Mesodermal cell (in vitro differentiated cells): ENCODE data around the gene BANF2.

ENCODE experiments used
- H3K27ac ChIP-seq: 2 replicates; pipeline ENCODE4 v1.7.0; 2013; ENCODE audit warnings: mild to moderate bottlenecking, low read depth, low read length, moderate library complexity; ENCODE audit not compliant: severe bottlenecking
- H3K36me3 ChIP-seq: 2 replicates; pipeline ENCODE4 v1.7.1; 2013; ENCODE audit warnings: mild to moderate bottlenecking, low read length, moderate library complexity; ENCODE audit not compliant: control insufficient read depth, insufficient read depth
- H3K4me1 ChIP-seq: one replicate; pipeline ENCODE4 v1.7.1; 2013; ENCODE audit warnings: mild to moderate bottlenecking, low read length; ENCODE audit not compliant: insufficient read depth, control insufficient read depth, poor library complexity, severe bottlenecking
- H3K4me3 ChIP-seq: 2 replicates; pipeline ENCODE4 v1.7.0; 2013; ENCODE audit warnings: low read length, control low read depth, mild to moderate bottlenecking; ENCODE audit not compliant: insufficient read depth, poor library complexity, severe bottlenecking; ENCODE audit errors: extremely low read depth
- H3K9me3 ChIP-seq: 2 replicates; pipeline ENCODE4 v1.7.1; 2013; ENCODE audit warnings: mild to moderate bottlenecking, low read length, moderate library complexity; ENCODE audit not compliant: control insufficient read depth
- WGBS, 2 experiments: methylation state at CpG; one replicate each; pipeline ENCODE4 v1.1.5; 2013; ENCODE audit warnings: missing lambda C conversion rate in 2 of 2; ENCODE audit not compliant: insufficient coverage in 2 of 2; 5-methylcytosine and 5-hydroxymethylcytosine counted together

The BANF2 gene

DNA sequence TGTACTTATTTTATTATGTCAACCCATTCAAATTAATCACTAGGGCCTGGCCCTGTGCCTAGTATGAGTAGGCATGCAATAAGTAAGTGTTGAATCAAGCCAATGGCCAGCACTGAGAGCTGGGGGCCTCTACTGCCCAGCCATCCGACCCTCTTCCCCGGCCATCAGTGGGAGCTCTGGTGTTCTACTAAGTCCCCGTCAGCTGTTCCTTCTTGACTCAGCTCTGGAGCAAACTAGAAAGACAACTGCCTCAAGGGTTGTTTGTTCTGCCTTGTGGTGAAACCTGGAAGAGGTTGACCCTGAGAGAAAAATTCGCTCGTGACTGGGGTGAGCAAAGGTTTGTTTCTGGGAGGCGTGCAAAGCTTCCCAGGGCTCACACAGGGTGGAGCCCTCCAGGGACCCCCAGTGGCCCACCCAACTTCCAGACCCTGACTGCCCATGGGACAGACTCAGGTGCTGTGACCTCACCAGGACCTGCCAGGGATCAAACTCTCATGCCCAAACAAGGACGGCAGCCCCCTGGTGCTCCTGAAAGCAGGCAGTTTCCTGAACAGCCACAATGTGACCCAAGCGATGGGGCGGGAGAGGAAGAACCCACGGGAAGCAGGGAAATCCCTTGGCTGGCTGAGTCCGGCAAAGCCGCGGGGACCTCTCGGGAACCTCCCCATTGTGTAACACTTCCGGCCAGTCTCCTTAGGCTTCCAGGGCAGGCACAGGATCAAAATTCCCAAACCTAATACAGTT lies 50.4 kb downstream of the BANF2 start:
- H3K4me1 ChIP-seq = peaks cover 9% of the 10 kb centered on the region
- H3K27ac ChIP-seq = no peak overlapping the region
- H3K4me3 ChIP-seq = no peak overlapping the region
- H3K9me3 ChIP-seq = no peaks in the 10 kb centered on the region
- no peaks in the 10 kb centered on the region for H3K36me3 ChIP-seq
- 92 to 94% methylated on average over 12 to 13 of the region's 15 CpGs for WGBS, 2 experiments

- WGBS, 2 experiments = 100% methylated on average over 1 to 2 of the region's 2 CpGs
- peaks cover 9% of the 10 kb centered on the region for H3K4me1 ChIP-seq
- H3K4me3 ChIP-seq = no peak overlapping the region
- H3K9me3 ChIP-seq = no peaks in the 10 kb centered on the region
- no peak overlapping the region for H3K27ac ChIP-seq
- H3K36me3 ChIP-seq = no peaks in the 10 kb centered on the region
Observed at GRCh38 chr20:17750722-17751045, 50.9 kb downstream of the BANF2 start.

DNA sequence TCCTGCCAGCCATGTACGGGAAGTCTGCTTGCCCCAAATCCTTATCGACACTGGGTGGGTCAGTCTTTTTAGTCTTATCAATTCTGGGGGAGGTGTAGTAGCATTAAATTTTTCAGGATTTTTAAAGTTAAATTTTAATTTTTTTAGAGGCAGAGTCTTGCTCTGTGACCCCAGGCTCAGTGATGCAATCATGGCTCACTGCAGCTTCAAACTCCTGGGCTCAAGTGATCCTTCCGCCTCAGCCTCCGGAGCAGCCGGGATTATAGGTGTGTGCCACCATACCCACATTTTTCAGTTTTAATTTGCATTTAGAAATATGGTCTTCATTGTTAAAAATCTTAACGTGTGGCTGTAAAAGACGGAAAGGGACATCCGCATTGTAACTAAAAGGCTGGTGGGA lies 51.9 kb downstream of the BANF2 start:
- Histone ChIP-seq H3K9me3 (no peaks in the 10 kb centered on the region), H3K4me3 (no peak overlapping the region), H3K36me3 (no peaks in the 10 kb centered on the region), H3K27ac (no peak overlapping the region), H3K4me1 (peaks cover 9% of the 10 kb centered on the region)
- 81 to 85% methylated on average over 5 of the region's 8 CpGs for WGBS, 2 experiments

DNA sequence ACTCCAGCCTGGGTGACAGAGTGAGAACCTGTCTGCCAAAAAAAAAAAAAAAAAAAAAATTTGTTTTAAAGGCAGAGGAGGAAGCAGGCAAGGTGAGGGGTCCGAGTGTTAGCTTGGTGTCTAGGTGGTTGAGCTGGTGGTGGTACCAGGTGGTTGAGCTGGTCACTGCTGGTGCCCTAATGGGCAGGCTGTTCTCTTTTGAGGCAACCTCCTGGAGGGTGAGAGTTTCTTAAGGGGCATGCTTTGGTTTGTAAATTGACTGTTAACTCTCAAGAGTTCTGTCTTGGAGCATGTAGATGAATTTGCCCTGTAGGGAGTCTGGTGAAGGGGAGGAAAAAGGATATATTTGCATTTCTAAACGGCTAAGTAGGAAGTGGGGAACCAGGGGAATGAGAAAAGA lies 52.7 kb downstream of the BANF2 start:
- Histone ChIP-seq H3K4me1 (peaks cover 3% of the 10 kb centered on the region), H3K27ac (no peak overlapping the region), H3K9me3 (no peaks in the 10 kb centered on the region), H3K36me3 (no peaks in the 10 kb centered on the region), H3K4me3 (no peak overlapping the region)
- 0 to 6% methylated on average over 2 of the region's 2 CpGs for WGBS, 2 experiments

DNA sequence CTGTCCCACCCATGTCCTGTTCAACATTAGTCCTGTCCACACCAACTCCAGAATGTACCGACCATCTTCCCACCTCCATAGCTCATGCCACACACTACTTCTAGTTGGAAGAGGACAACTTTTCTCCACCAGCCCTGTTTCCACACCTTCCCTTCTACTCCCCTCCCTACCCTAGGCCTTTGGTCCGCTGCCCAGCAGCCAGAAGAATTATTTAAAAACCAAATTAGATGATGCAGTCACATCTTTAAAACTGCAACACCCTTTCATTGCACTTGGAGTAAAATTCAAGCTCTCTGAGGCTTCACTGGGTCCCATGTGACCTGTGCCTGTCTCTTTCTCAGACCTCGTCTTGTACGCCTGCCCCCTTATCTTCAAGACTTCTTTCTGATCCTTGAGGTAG lies 53.8 kb downstream of the BANF2 start:
- 93 to 100% methylated on average over 3 to 4 of the region's 4 CpGs for WGBS, 2 experiments
- H3K4me3 ChIP-seq = no peak overlapping the region
- no peaks in the 10 kb centered on the region for H3K4me1 ChIP-seq
- peaks cover 7% of the 10 kb centered on the region for H3K9me3 ChIP-seq
- H3K36me3 ChIP-seq = no peaks in the 10 kb centered on the region
- no peak overlapping the region for H3K27ac ChIP-seq

DNA sequence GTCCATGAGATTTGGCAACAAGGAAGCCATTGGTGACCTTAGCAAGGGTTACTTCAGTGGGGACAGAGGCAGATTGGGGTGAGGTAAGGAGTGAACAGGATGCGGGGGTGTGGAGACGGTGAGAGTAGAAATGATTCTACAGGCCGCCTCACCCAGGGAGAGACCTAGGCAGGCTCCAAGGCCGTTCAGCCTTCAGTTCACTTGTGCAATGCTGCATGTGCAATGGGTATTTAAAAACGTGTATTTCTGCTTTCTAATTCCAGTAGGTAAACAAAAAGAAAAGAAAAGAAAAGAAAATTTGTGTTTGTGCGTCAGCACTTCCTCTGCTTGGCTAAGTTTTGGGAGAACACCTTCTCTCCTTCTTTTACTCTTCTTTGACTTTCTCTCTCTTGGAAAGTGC lies 56.8 kb downstream of the BANF2 start:
- H3K4me1 ChIP-seq = no peaks in the 10 kb centered on the region
- peaks cover 7% of the 10 kb centered on the region for H3K9me3 ChIP-seq
- H3K27ac ChIP-seq = no peak overlapping the region
- no peak overlapping the region for H3K4me3 ChIP-seq
- no peaks in the 10 kb centered on the region for H3K36me3 ChIP-seq
- 94 to 95% methylated on average over 4 of the region's 6 CpGs for WGBS, 2 experiments

DNA sequence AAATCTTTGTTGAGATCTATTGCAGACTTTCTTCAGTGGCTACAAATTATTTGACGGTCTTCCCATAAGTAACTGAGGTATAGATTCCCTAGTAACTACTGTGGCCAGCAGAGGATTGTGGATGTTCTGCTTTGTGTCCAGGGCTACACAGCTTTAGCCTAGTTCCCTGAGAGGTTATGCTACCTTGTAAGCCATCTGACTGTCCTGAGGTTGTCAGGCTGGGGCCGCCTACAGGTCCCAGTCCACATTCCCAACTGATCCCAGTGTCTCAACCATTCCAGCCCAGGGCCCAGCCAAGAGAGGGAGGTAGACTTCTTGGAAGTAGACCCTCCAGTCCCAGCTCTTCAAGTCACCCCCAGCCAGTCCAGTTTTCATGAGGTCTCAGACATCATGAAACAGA lies 57.7 kb downstream of the BANF2 start:
- WGBS, 2 experiments = 88 to 100% methylated on average over 1 of the region's 2 CpGs
- H3K4me1 ChIP-seq = no peaks in the 10 kb centered on the region
- H3K27ac ChIP-seq = no peak overlapping the region
- no peaks in the 10 kb centered on the region for H3K36me3 ChIP-seq
- H3K4me3 ChIP-seq = no peak overlapping the region
- peaks cover 7% of the 10 kb centered on the region for H3K9me3 ChIP-seq

DNA sequence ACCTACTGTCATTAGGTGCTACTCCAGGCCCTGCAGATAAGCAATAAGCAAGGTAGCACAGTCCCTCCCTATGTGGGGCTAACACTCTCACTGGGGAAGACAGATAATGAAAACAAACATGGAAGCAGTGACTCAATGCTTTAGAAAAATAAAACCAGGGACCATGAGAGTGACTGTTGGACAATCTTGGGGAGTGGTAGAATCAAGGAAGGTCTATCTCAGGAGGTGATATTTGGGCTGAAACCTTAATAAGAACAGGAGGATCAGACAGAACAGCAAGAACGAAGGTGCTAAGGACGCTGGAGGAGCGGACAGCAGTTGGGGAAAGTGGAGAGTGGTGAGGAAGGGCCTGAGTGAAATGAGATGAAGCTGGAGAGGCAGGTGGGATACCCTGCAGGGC lies 58.2 kb downstream of the BANF2 start:
- WGBS, 2 experiments = 94 to 95% methylated on average over 3 of the region's 3 CpGs
- no peaks in the 10 kb centered on the region for H3K36me3 ChIP-seq
- peaks cover 3% of the 10 kb centered on the region for H3K4me1 ChIP-seq
- peaks cover 7% of the 10 kb centered on the region for H3K9me3 ChIP-seq
- no peak overlapping the region for H3K27ac ChIP-seq
- H3K4me3 ChIP-seq = no peak overlapping the region

DNA sequence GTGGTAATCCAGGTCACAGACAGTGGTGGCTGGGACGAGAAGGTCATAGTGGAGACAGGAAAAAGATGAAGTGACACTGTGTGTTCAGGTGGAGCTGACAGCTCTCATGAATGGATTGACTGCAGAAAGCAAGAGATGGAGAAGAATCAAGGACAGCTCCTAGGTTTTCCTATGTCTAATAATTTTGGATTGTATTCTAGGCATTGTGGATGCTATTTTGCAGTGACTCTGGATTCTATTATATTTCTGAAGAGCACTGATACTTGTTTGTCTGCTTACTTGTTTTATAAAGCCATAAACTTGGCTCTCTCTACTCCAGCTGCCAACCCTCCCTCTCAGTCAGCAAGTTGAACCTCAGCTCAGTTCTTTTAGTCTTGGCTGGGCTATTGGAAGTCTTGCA lies 58.7 kb downstream of the BANF2 start:
- no peak overlapping the region for H3K27ac ChIP-seq
- H3K9me3 ChIP-seq = peaks cover 7% of the 10 kb centered on the region
- no peaks in the 10 kb centered on the region for H3K36me3 ChIP-seq
- WGBS, 2 experiments = 90 to 100% methylated on average over 1 of the region's 1 CpG
- H3K4me1 ChIP-seq = peaks cover 5% of the 10 kb centered on the region
- H3K4me3 ChIP-seq = no peak overlapping the region

- Histone ChIP-seq H3K4me1 (peaks cover 5% of the 10 kb centered on the region), H3K36me3 (no peaks in the 10 kb centered on the region), H3K9me3 (peaks cover 7% of the 10 kb centered on the region), H3K4me3 (no peak overlapping the region), H3K27ac (no peak overlapping the region)
- WGBS, 2 experiments = 88% methylated on average over 1 of the region's 1 CpG
Observed at GRCh38 chr20:17759449-17759848, 59.7 kb downstream of the BANF2 start.

DNA sequence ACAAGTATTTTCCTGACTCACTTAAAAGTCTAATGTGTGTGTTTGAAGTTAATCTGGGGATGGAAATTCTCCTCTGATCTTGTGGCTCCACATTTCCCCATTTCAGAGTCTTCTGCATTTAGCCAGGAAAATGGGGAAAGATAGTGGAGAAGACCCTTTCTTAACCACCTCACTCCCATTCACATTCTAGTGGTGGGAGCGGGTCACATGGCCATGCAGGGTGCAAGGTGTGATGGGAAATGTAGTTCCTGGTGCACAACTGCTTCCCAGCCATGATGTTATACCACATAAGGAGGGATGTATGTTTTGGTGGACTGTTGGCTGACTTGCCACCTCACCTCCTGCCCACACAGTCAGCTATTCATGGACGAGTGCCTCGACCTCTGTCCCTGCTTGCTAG lies 61.8 kb downstream of the BANF2 start:
- 90 to 100% methylated on average over 1 to 2 of the region's 3 CpGs for WGBS, 2 experiments
- no peak overlapping the region for H3K27ac ChIP-seq
- H3K9me3 ChIP-seq = peaks cover 7% of the 10 kb centered on the region
- no peaks in the 10 kb centered on the region for H3K36me3 ChIP-seq
- H3K4me1 ChIP-seq = peaks cover 5% of the 10 kb centered on the region
- no peak overlapping the region for H3K4me3 ChIP-seq
